GM23338 (cell line): ENCODE data around the gene SCAF4.

Experiments
- CTCF ChIP-seq, 2 experiments: fragments of 200-600 bp in 1 of 2; sonication (generic) in 1 of 2; conservative IDR thresholded peaks; 2 replicates each; pipeline versions ENCODE4 v1.5.1 to v1.6.1; 2016 to 2017; ENCODE audit warnings: antibody characterized with exemption in 2 of 2, low read depth in 2 of 2, mild to moderate bottlenecking in 2 of 2, moderate library complexity in 1 of 2
- EZH2phosphoT487 ChIP-seq: fragments of 200-600 bp; sonication (generic); IDR thresholded peaks from one replicate; pipeline ENCODE4 v1.8.1; 2018; ENCODE audit warnings: antibody characterized with exemption; ENCODE audit not compliant: unreplicated experiment
- JUNB ChIP-seq: IDR thresholded peaks from one replicate; pipeline ENCODE4 v1.6.1; 2016; ENCODE audit warnings: antibody characterized with exemption; ENCODE audit not compliant: unreplicated experiment
- REST ChIP-seq: IDR thresholded peaks from one replicate; pipeline ENCODE4 v1.6.1; 2018; ENCODE audit warnings: antibody characterized with exemption; ENCODE audit not compliant: unreplicated experiment
- ZNF331 ChIP-seq: fragments of 250-450 bp; sonication (Bioruptor Pico); IDR thresholded peaks from 2 replicates; pipeline ENCODE4 v1.5.0; 2020; ENCODE audit warnings: low read depth, mild to moderate bottlenecking, moderate library complexity

GRCh38 chr21:31656199-31657095, 75.5 kb downstream of the SCAF4 start:
- no peak for TF ChIP-seq CTCF (conservative IDR thresholded peaks at IDR 0.05; ENCODE audit: low read depth in 2 of 2)
- no peak for TF ChIP-seq REST
- no peak for TF ChIP-seq JUNB
- no peak for TF ChIP-seq ZNF331
- no peak for TF ChIP-seq EZH2phosphoT487
